ENCODE results near the gene DQX1. TPM values are rescaled to one million over a fixed set of nuclear protein-coding genes. Genes with fewer than 3 reads are reported as not detected.

The DQX1 gene
- total and polyA plus RNA-seq, 9 of the 15 experiments (the other 6 are each of a cell fraction or from before 2014, with no cell fraction given) = 0.04 to 0.38 (median 0.18) TPM; not detected in 1

GRCh38 chr2:74472086-74472944 is 53.7 kb downstream of the DQX1 start, which contains the start of gene MRPL53 (continued):
- TF ChIP-seq ZNF12 (CRISPR knock-in tag; IDR thresholded peaks at IDR 0.05) (peak; percentile 53; the same call in 1 of the 2 replicates), NR4A1 (CRISPR knock-in tag; IDR thresholded peaks at IDR 0.05) (0 out of 2 replicates have a peak, but pooled peaks have one; percentile 34), NR4A1 (tag; IDR thresholded peaks at IDR 0.05) (peak; percentile 83), C11orf30 (IDR thresholded peaks at IDR 0.05; ENCODE audit: low read depth) (peak; percentile 98), NCOA1 (IDR thresholded peaks at IDR 0.05; ENCODE audit: low read depth) (peak; percentile 74), TAF7 (tag; IDR thresholded peaks at IDR 0.05) (peak; percentile 9; the same call in 1 of the 2 replicates), CUX1 (CRISPR knock-in tag; IDR thresholded peaks at IDR 0.05) (no peak), MBD1 (CRISPR knock-in tag; IDR thresholded peaks at IDR 0.05) (no peak), ZBTB11 (CRISPR knock-in tag; IDR thresholded peaks at IDR 0.05) (peak; percentile 11 to 96 (median 65); a peak in 5 of 6 replicates), HNRNPUL1 (IDR thresholded peaks at IDR 0.05; ENCODE audit: low read length) (no peak), ZSCAN29 (IDR thresholded peaks at IDR 0.05) (no peak), ZFPM2 (CRISPR knock-in tag; IDR thresholded peaks at IDR 0.05) (peak; percentile 82), GABPB2 (CRISPR knock-in tag; conservative IDR thresholded peaks at IDR 0.05) (peak; percentile 67; the same call in 1 of the 2 replicates), SMARCA5 (IDR thresholded peaks at IDR 0.05) (no peak), SUPT5H (IDR thresholded peaks at IDR 0.05) (peak; percentile 96), JUND (IDR thresholded peaks at IDR 0.05; ENCODE audit: borderline replicate concordance, low read depth, low read length) (peak; percentile 47; the same call in 1 of the 2 replicates), JUND (tag; IDR thresholded peaks at IDR 0.05; ENCODE audit: borderline replicate concordance, low read depth, low read length) (peak; percentile 32; the same call in 1 of the 3 replicates), NR3C1 (CRISPR knock-in tag; IDR thresholded peaks at IDR 0.05) (no peak)

All from K562 (cell line).